H1 (cell line): ENCODE results near the gene FBH1.

Source experiments
- ATF2 ChIP-seq: IDR thresholded peaks from 2 replicates; pipeline ENCODE4 v1.6.1; 2012; ENCODE audit warnings: low read length, inconsistent platforms
- CHD2 ChIP-seq: IDR thresholded peaks from 2 replicates; pipeline ENCODE4 v1.6.1; 2012; ENCODE audit warnings: low read length, improper control_type of control experiment
- EZH2 ChIP-seq: fragments of 200-600 bp; sonication (generic); IDR thresholded peaks from 2 replicates; pipeline ENCODE4 v1.7.1; 2012; ENCODE audit warnings: low read depth, mild to moderate bottlenecking, moderate library complexity, low read length, inconsistent platforms; ENCODE audit not compliant: severe bottlenecking
- JUN ChIP-seq: IDR thresholded peaks from 2 replicates; pipeline ENCODE4 v1.6.1; 2011; ENCODE audit warnings: low read depth, mild to moderate bottlenecking, improper control_type of control experiment, low read length
- JUND ChIP-seq: IDR thresholded peaks from 2 replicates; pipeline ENCODE4 v1.6.1; 2011; ENCODE audit warnings: mild to moderate bottlenecking, improper control_type of control experiment, low read length
- KDM5A ChIP-seq: fragments of 200-600 bp; IDR thresholded peaks from 2 replicates; pipeline ENCODE4 v1.7.1; 2012; ENCODE audit warnings: mild to moderate bottlenecking, low read length, inconsistent platforms, mixed read lengths
- POLR2AphosphoS5 ChIP-seq: IDR thresholded peaks from 2 replicates; pipeline ENCODE4 v1.6.1; 2011; ENCODE audit warnings: low read depth, low read length
- SIX5 ChIP-seq: IDR thresholded peaks from 2 replicates; pipeline ENCODE4 v1.6.1; 2011; ENCODE audit warnings: mild to moderate bottlenecking, low read depth, low read length
- TBP ChIP-seq: IDR thresholded peaks from 2 replicates; pipeline ENCODE4 v1.6.1; 2011; ENCODE audit warnings: low read depth, low read length, improper control_type of control experiment
- TEAD4 ChIP-seq: IDR thresholded peaks from 2 replicates; pipeline ENCODE4 v1.6.1; 2012; ENCODE audit warnings: low read depth, low read length, inconsistent platforms, mixed read lengths
- YY1 ChIP-seq: IDR thresholded peaks from 2 replicates; pipeline ENCODE4 v1.6.1; 2011; ENCODE audit warnings: low read depth, mild to moderate bottlenecking, low read length
- ZNF274 ChIP-seq: IDR thresholded peaks from 2 replicates; pipeline ENCODE4 v1.7.0; 2012; ENCODE audit warnings: low read length, borderline replicate concordance; ENCODE audit errors: extremely low read depth
- TF ChIP-seq, protein P1 (sequence below), 3 experiments: IDR thresholded peaks; 1 replicate in 2 of 3; 2 replicates in 1 of 3; pipeline versions ENCODE4 v1.5.1 to v1.6.1; 2011; ENCODE audit warnings: low read length in 3 of 3, mild to moderate bottlenecking in 3 of 3, inconsistent platforms in 2 of 3, low read depth in 1 of 3, moderate library complexity in 1 of 3; ENCODE audit not compliant: insufficient read depth in 1 of 3; ENCODE audit errors: control extremely low read depth in 1 of 3
- TF ChIP-seq, protein P2 (sequence below): IDR thresholded peaks from 2 replicates; pipeline ENCODE4 v1.6.1; 2011; ENCODE audit warnings: low read depth, mild to moderate bottlenecking, low read length; ENCODE audit not compliant: insufficient read depth

GRCh38 chr10:5896208-5897052, 6.4 kb downstream of the FBH1 start:
- TF ChIP-seq KDM5A (no peak), TEAD4 (no peak), JUN (no peak), CHD2 (no peak), POLR2AphosphoS5 (no peak), SIX5 (no peak), ZNF274 (no peak), EZH2 (no peak), JUND (no peak), TBP (no peak), ATF2 (no peak), YY1 (no peak)
- TF ChIP-seq, protein P1, sequence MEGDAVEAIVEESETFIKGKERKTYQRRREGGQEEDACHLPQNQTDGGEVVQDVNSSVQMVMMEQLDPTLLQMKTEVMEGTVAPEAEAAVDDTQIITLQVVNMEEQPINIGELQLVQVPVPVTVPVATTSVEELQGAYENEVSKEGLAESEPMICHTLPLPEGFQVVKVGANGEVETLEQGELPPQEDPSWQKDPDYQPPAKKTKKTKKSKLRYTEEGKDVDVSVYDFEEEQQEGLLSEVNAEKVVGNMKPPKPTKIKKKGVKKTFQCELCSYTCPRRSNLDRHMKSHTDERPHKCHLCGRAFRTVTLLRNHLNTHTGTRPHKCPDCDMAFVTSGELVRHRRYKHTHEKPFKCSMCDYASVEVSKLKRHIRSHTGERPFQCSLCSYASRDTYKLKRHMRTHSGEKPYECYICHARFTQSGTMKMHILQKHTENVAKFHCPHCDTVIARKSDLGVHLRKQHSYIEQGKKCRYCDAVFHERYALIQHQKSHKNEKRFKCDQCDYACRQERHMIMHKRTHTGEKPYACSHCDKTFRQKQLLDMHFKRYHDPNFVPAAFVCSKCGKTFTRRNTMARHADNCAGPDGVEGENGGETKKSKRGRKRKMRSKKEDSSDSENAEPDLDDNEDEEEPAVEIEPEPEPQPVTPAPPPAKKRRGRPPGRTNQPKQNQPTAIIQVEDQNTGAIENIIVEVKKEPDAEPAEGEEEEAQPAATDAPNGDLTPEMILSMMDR (IDR thresholded peaks at IDR 0.05; ENCODE audit: control extremely low read depth in 1 of 3, insufficient read depth in 1 of 3, low read depth in 1 of 3, low read length in 3 of 3) = no peak
- TF ChIP-seq, protein P2, sequence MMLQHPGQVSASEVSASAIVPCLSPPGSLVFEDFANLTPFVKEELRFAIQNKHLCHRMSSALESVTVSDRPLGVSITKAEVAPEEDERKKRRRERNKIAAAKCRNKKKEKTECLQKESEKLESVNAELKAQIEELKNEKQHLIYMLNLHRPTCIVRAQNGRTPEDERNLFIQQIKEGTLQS = no peak
